ENCODE measurements around the gene RAB23.

DNA sequence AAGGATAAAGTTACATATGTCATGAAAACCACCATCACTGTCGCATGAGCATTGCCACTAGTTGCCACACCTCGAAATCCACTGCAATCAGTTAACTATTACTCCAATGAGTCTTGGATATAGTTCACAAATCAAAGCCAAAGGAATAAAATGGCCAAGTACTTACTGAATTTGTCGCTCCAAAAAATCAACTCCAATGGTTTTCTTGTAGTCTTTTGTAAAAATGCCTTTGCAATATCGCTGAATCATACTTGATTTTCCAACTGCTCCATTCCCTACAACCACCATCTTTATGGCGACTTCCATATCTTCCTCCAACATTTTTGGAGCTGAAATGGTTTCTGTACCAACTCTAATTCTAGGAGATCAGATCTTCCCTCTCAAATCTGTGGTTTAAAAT lies 12.0 kb downstream of the RAB23 start:
- TF ChIP-seq CTCF (IDR thresholded peaks at IDR 0.05): no peak
- TF ChIP-seq ZFX (IDR thresholded peaks at IDR 0.05; ENCODE audit: borderline replicate concordance): no peak
